ENCODE measurements around the gene OSBP. TPM values are rescaled to one million over a fixed set of nuclear protein-coding genes. Genes with fewer than 3 reads are reported as not detected.

OSBP gene
- polyA plus RNA-seq, 1 donor from 2014 or later: 24.4 TPM

DNA sequence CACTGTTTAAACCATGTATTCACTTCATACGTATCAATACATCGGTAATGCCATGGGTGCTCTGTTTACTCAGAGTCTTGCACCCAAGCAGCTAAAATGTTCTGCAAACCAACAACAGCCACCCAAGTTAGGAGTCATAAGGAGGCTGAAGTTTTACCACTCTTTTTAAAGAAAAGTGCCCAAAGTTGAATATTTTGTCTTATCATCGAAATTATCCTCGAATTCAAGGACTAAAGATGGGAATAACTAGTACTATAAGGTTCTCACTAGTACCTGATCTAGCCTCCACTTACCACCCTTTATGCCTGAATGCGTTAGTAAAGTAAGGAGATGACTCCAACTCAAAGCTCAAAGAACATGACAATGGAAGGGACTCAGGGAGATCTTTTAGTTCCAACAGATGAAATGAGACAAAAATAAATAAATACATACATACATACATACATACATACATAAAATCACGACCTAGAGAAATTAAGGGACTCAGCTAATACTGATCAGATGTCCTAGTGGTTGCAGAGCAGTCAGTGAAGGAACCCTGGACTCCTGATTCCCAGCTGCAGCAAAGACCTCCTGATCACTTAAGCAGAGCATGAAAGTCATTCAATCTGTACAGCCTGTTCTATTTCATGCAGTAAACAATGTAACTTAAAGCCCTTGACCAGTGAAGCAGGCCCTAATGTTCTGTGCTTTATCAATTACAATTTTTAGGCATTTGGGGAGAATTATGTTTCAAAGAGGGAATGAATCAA is 7.7 kb downstream of the OSBP start:
- H3F3A ChIP-seq (ENCODE audit: insufficient read depth, low read length, poor library complexity, severe bottlenecking): no peaks in the 10 kb centered on the region
- peaks cover 9% of the 10 kb centered on the region for H3K36me3 ChIP-seq (ENCODE audit: insufficient read depth, low read length)
- no peak overlapping the region for H3K4me3 ChIP-seq (ENCODE audit: low read length)
- H3K27ac ChIP-seq (ENCODE audit: low read length): no peak overlapping the region
- peaks cover 8% of the 10 kb centered on the region for H4K20me1 ChIP-seq (ENCODE audit: insufficient read depth)
- peaks cover 19% of the 10 kb centered on the region for H3K79me2 ChIP-seq (replicated peaks; ENCODE audit: insufficient read depth, low read length)
- no peak overlapping the region for H2AFZ ChIP-seq (ENCODE audit: low read depth, low read length)
- H3K9me2 ChIP-seq (ENCODE audit: insufficient read depth, low read length): no peaks in the 10 kb centered on the region
- no peaks in the 10 kb centered on the region for H3K27me3 ChIP-seq (ENCODE audit: insufficient read depth, low read depth, low read length)
- H3K4me2 ChIP-seq (ENCODE audit: low read length): no peak overlapping the region
- TF ChIP-seq SMC3 (conservative IDR thresholded peaks at IDR 0.05; ENCODE audit: poor library complexity) (no peak), EZH2 (IDR thresholded peaks at IDR 0.05; ENCODE audit: borderline replicate concordance, insufficient read depth, low read length, poor library complexity, severe bottlenecking) (no peak), POLR2AphosphoS5 (IDR thresholded peaks at IDR 0.05) (no peak), MXI1 (conservative IDR thresholded peaks at IDR 0.05; ENCODE audit: poor library complexity, severe bottlenecking) (no peak), TAF1 (IDR thresholded peaks at IDR 0.05; ENCODE audit: low read depth) (no peak), CTCF (IDR thresholded peaks at IDR 0.05; ENCODE audit: poor library complexity, severe bottlenecking) (no peak), RAD21 (conservative IDR thresholded peaks at IDR 0.05) (no peak)
- H3K9me3 ChIP-seq (ENCODE audit: low read length): no peaks in the 10 kb centered on the region
- H3K9ac ChIP-seq (ENCODE audit: low read length): no peak overlapping the region

- Histone ChIP-seq H4K20me1 (ENCODE audit: insufficient read depth) (no peaks in the 10 kb centered on the region), H3K36me3 (ENCODE audit: insufficient read depth, low read length) (peaks cover 12% of the 10 kb centered on the region), H3K9me3 (ENCODE audit: low read length) (no peaks in the 10 kb centered on the region), H3K27me3 (ENCODE audit: insufficient read depth, low read depth, low read length) (no peaks in the 10 kb centered on the region), H3K27ac (ENCODE audit: low read length) (no peak overlapping the region), H3K4me2 (ENCODE audit: low read length) (no peak overlapping the region), H3K9ac (ENCODE audit: low read length) (no peak overlapping the region), H2AFZ (ENCODE audit: low read depth, low read length) (no peak overlapping the region), H3K4me3 (ENCODE audit: low read length) (no peak overlapping the region), H3F3A (ENCODE audit: insufficient read depth, low read length, poor library complexity, severe bottlenecking) (no peaks in the 10 kb centered on the region), H3K79me2 (replicated peaks; ENCODE audit: insufficient read depth, low read length) (no peaks in the 10 kb centered on the region), H3K9me2 (ENCODE audit: insufficient read depth, low read length) (no peaks in the 10 kb centered on the region)
- no peak for TF ChIP-seq TAF1 (IDR thresholded peaks at IDR 0.05; ENCODE audit: low read depth)
- no peak for TF ChIP-seq POLR2AphosphoS5 (IDR thresholded peaks at IDR 0.05)
- no peak for TF ChIP-seq CTCF (IDR thresholded peaks at IDR 0.05; ENCODE audit: poor library complexity, severe bottlenecking)
- no peak for TF ChIP-seq EZH2 (IDR thresholded peaks at IDR 0.05; ENCODE audit: borderline replicate concordance, insufficient read depth, low read length, poor library complexity, severe bottlenecking)
- TF ChIP-seq EP300 (conservative IDR thresholded peaks at IDR 0.05; ENCODE audit: poor library complexity, severe bottlenecking): no peak
- TF ChIP-seq REST (IDR thresholded peaks at IDR 0.05; ENCODE audit: borderline replicate concordance): no peak
- TF ChIP-seq RAD21 (conservative IDR thresholded peaks at IDR 0.05): no peak
- TF ChIP-seq MXI1 (conservative IDR thresholded peaks at IDR 0.05; ENCODE audit: poor library complexity, severe bottlenecking): no peak
- TF ChIP-seq SMC3 (conservative IDR thresholded peaks at IDR 0.05; ENCODE audit: poor library complexity): no peak
Observed at GRCh38 chr11:59602432-59602831, 13.1 kb downstream of the OSBP start.
